Liver (tissue), 9 donors: Measurements from ENCODE around the gene RGS14. TPM values are rescaled to one million over a fixed set of nuclear protein-coding genes. Genes with fewer than 3 reads are reported as not detected.

Experiments
- DNase-seq: peaks from one replicate; pipeline ENCODE4 v3.0.0-alpha.2; 2017; ENCODE audit warnings: low spot score
- H3K27ac ChIP-seq, 2 donors: one replicate each; pipeline ENCODE4 v1.7.0; 2013; ENCODE audit warnings: inconsistent platforms in 2 of 2, low read length in 2 of 2, control low read depth in 1 of 2, low read depth in 1 of 2, mild to moderate bottlenecking in 1 of 2
- H3K27me3 ChIP-seq, 4 donors: one replicate each; pipeline versions ENCODE4 v1.6.1 to v1.7.0; 2013; ENCODE audit warnings: low read length in 3 of 4, inconsistent platforms in 1 of 4, mild to moderate bottlenecking in 1 of 4, moderate library complexity in 1 of 4; ENCODE audit not compliant: control insufficient read depth in 4 of 4, insufficient read depth in 4 of 4
- H3K36me3 ChIP-seq, 4 donors: one replicate each; pipeline versions ENCODE4 v1.6.1 to v1.7.0; 2013; ENCODE audit warnings: low read length in 3 of 4, mild to moderate bottlenecking in 3 of 4, low read depth in 1 of 4, moderate library complexity in 1 of 4; ENCODE audit not compliant: control insufficient read depth in 4 of 4, insufficient read depth in 3 of 4
- H3K4me1 ChIP-seq, 4 donors: one replicate each; pipeline versions ENCODE4 v1.6.1 to v1.7.0; 2013; ENCODE audit warnings: low read length in 3 of 4, mild to moderate bottlenecking in 3 of 4, moderate library complexity in 1 of 4; ENCODE audit not compliant: control insufficient read depth in 4 of 4, insufficient read depth in 4 of 4
- H3K4me3 ChIP-seq, 3 donors: one replicate each; pipeline versions ENCODE4 v1.6.1 to v1.7.0; 2013; ENCODE audit warnings: low read length in 3 of 3, control low read depth in 1 of 3, low read depth in 1 of 3, mild to moderate bottlenecking in 1 of 3
- H3K9ac ChIP-seq, 2 donors: one replicate each; pipeline ENCODE4 v1.7.0; 2013; ENCODE audit warnings: low read length in 2 of 2, mild to moderate bottlenecking in 2 of 2, moderate library complexity in 2 of 2, control low read depth in 1 of 2, low read depth in 1 of 2
- H3K9me3 ChIP-seq, 4 donors: one replicate each; pipeline versions ENCODE4 v1.6.1 to v1.7.0; 2013; ENCODE audit warnings: low read length in 3 of 4; ENCODE audit not compliant: control insufficient read depth in 4 of 4
- EGR1 ChIP-seq, 2 donors: IDR thresholded peaks; 2 replicates each; pipeline ENCODE4 v1.6.1; 2016 to 2018; ENCODE audit warnings: antibody characterized with exemption in 2 of 2, low read depth in 2 of 2
- FOXA1 ChIP-seq: IDR thresholded peaks from 2 replicates; pipeline ENCODE4 v1.6.1; 2016; ENCODE audit warnings: antibody characterized with exemption
- FOXA2 ChIP-seq: IDR thresholded peaks from 2 replicates; pipeline ENCODE4 v1.6.1; 2016; ENCODE audit warnings: antibody characterized with exemption
- GABPA ChIP-seq, 2 donors: IDR thresholded peaks in 1 of 2; conservative IDR thresholded peaks in 1 of 2; 2 replicates each; pipeline ENCODE4 v1.6.1; 2016; ENCODE audit warnings: antibody characterized with exemption in 2 of 2, mild to moderate bottlenecking in 1 of 2, moderate library complexity in 1 of 2
- HNF4A ChIP-seq, 2 donors: conservative IDR thresholded peaks; 2 replicates each; pipeline ENCODE4 v1.6.1; 2016; ENCODE audit warnings: antibody characterized with exemption in 2 of 2, mild to moderate bottlenecking in 2 of 2
- HNF4G ChIP-seq: IDR thresholded peaks from 2 replicates; pipeline ENCODE4 v1.6.1; 2016; ENCODE audit warnings: antibody characterized with exemption
- JUND ChIP-seq, 2 donors: IDR thresholded peaks; 2 replicates each; pipeline ENCODE4 v1.6.1; 2016; ENCODE audit warnings: antibody characterized with exemption in 2 of 2
- NR2F2 ChIP-seq: IDR thresholded peaks from 2 replicates; pipeline ENCODE4 v1.6.1; 2016; ENCODE audit warnings: antibody characterized with exemption
- RAD21 ChIP-seq, 2 donors: IDR thresholded peaks; 2 replicates each; pipeline ENCODE4 v1.6.1; 2016; ENCODE audit warnings: antibody characterized with exemption in 2 of 2, mild to moderate bottlenecking in 2 of 2
- REST ChIP-seq: IDR thresholded peaks from 2 replicates; pipeline ENCODE4 v1.6.1; 2016; ENCODE audit warnings: antibody characterized with exemption, mild to moderate bottlenecking
- RXRA ChIP-seq, 2 donors: IDR thresholded peaks; 2 replicates each; pipeline ENCODE4 v1.6.1; 2017 to 2018; ENCODE audit warnings: antibody characterized with exemption in 2 of 2, mild to moderate bottlenecking in 1 of 2
- SP1 ChIP-seq: IDR thresholded peaks from 2 replicates; pipeline ENCODE4 v1.6.1; 2018; ENCODE audit warnings: antibody characterized with exemption, mild to moderate bottlenecking
- TAF1 ChIP-seq: conservative IDR thresholded peaks from 2 replicates; pipeline ENCODE4 v1.6.1; 2016; ENCODE audit warnings: antibody characterized with exemption, mild to moderate bottlenecking
- YY1 ChIP-seq: IDR thresholded peaks from 2 replicates; pipeline ENCODE4 v1.6.1; 2016; ENCODE audit warnings: antibody characterized with exemption, mild to moderate bottlenecking
- ZBTB33 ChIP-seq: IDR thresholded peaks from 2 replicates; pipeline ENCODE4 v1.6.1; 2016; ENCODE audit warnings: antibody characterized with exemption
- WGBS: extraction: QIAGEN DNeasy Blood & Tissue Kit; methylation state at CpG from one replicate; pipeline ENCODE4 v1.1.7; 2013; 5-methylcytosine and 5-hydroxymethylcytosine counted together
- polyA plus RNA-seq, 2 donors: library from polyadenylated mRNA; stranded (reverse) in 1 of 2; unstranded in 1 of 2; fragments of 200-250 nt in 1 of 2; fragments of >200 nt in 1 of 2; fragmentation: Nextera tagmentation in 1 of 2; extraction: Ambion mirVana in 1 of 2; gene quantifications; one replicate each; pipeline versions ENCODE4 v1.2.1 to v1.2.3, GENCODE V29; 2013 to 2015
- total RNA-seq, 2 donors: library from RNA; depleted of rRNA; stranded (reverse); fragments of >200 nt; gene quantifications; one replicate each; pipeline ENCODE4 v1.2.3, GENCODE V29; 2014
- TF ChIP-seq, protein P1 (sequence below): IDR thresholded peaks from 2 replicates; pipeline ENCODE4 v1.6.1; 2016; ENCODE audit warnings: antibody characterized with exemption
- TF ChIP-seq, protein P2 (sequence below): fragments of 150-350 bp; IDR thresholded peaks from 2 replicates; pipeline ENCODE4 v1.5.1; 2017; ENCODE audit warnings: improper control_type of control experiment, low read depth, low read length; ENCODE audit not compliant: missing input control
- TF ChIP-seq, protein P3 (sequence below): IDR thresholded peaks from 2 replicates; pipeline ENCODE4 v1.6.1; 2016; ENCODE audit warnings: antibody characterized with exemption
- donor health status: healthy.
- donor health status: healthy.
- donor health status: healthy.
- donor health status: healthy.
- donor health status: healthy.

RGS14 gene
- total and polyA plus RNA-seq, 4 donors: 10.2 to 53.8 (median 33.3) TPM

- Histone ChIP-seq H3K27ac (no peak overlapping the region), H3K27me3 (no peaks in the 10 kb centered on the region), H3K9me3 (no peaks in the 10 kb centered on the region), H3K36me3 (no peaks in the 10 kb centered on the region), H3K4me3 (no peak overlapping the region), H3K9ac (no peak overlapping the region), H3K4me1 (peaks cover 1 to 5% (median 4%) of the 10 kb centered on the region in 4 donors)
- DNase-seq: no peak
- WGBS: 94% methylated on average over 14 of the region's 14 CpGs
- TF ChIP-seq TAF1: no peak
- no peak for TF ChIP-seq REST
Measured at GRCh38 chr5:177319913-177320588, 37.7 kb upstream of the RGS14 start.

GRCh38 chr5:177320879-177321278 lies 36.8 kb upstream of the RGS14 start:
- Histone ChIP-seq H3K4me3 (no peak overlapping the region), H3K27ac (no peak overlapping the region), H3K27me3 (no peaks in the 10 kb centered on the region), H3K4me1 (peaks cover 4 to 9% (median 6%) of the 10 kb centered on the region in 4 donors), H3K36me3 (no peaks in the 10 kb centered on the region), H3K9me3 (no peaks in the 10 kb centered on the region), H3K9ac (no peak overlapping the region)
- TF ChIP-seq JUND (IDR thresholded peaks at IDR 0.05) (no peak), HNF4G (no peak), FOXA1 (no peak), REST (no peak), SP1 (no peak), NR2F2 (no peak), HNF4A (conservative IDR thresholded peaks at IDR 0.05) (no peak), RAD21 (IDR thresholded peaks at IDR 0.05) (no peak), FOXA2 (no peak), YY1 (no peak), TAF1 (no peak), GABPA (IDR thresholded peaks at IDR 0.05 in 1 of 2, conservative IDR thresholded peaks at IDR 0.05 in 1 of 2) (no peak), RXRA (IDR thresholded peaks at IDR 0.05) (no peak), EGR1 (IDR thresholded peaks at IDR 0.05; ENCODE audit: low read depth in 2 of 2) (no peak), ZBTB33 (no peak)
- TF ChIP-seq, protein P1, sequence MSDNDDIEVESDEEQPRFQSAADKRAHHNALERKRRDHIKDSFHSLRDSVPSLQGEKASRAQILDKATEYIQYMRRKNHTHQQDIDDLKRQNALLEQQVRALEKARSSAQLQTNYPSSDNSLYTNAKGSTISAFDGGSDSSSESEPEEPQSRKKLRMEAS: no peak
- TF ChIP-seq, protein P2, sequence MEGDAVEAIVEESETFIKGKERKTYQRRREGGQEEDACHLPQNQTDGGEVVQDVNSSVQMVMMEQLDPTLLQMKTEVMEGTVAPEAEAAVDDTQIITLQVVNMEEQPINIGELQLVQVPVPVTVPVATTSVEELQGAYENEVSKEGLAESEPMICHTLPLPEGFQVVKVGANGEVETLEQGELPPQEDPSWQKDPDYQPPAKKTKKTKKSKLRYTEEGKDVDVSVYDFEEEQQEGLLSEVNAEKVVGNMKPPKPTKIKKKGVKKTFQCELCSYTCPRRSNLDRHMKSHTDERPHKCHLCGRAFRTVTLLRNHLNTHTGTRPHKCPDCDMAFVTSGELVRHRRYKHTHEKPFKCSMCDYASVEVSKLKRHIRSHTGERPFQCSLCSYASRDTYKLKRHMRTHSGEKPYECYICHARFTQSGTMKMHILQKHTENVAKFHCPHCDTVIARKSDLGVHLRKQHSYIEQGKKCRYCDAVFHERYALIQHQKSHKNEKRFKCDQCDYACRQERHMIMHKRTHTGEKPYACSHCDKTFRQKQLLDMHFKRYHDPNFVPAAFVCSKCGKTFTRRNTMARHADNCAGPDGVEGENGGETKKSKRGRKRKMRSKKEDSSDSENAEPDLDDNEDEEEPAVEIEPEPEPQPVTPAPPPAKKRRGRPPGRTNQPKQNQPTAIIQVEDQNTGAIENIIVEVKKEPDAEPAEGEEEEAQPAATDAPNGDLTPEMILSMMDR: no peak
- TF ChIP-seq, protein P3, sequence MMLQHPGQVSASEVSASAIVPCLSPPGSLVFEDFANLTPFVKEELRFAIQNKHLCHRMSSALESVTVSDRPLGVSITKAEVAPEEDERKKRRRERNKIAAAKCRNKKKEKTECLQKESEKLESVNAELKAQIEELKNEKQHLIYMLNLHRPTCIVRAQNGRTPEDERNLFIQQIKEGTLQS: no peak
- WGBS: 83% methylated on average over 7 of the region's 7 CpGs
- no peak for DNase-seq
